Astrocyte of the spinal cord (primary cell): ENCODE data around the gene PLCH1.

Experiments used
- DNase-seq: peaks from one replicate; pipeline ENCODE4 v3.0.0; 2011; ENCODE audit warnings: low read depth, low spot score
- H3K4me3 ChIP-seq: 2 replicates; pipeline ENCODE4 v1.5.1; 2011; ENCODE audit warnings: low read depth, mild to moderate bottlenecking, low read length, moderate library complexity
- CTCF ChIP-seq: IDR thresholded peaks from 2 replicates; pipeline ENCODE4 v1.5.1; 2012; ENCODE audit warnings: low read depth, mild to moderate bottlenecking, low read length, inconsistent platforms
- in situ Hi-C: cut with HindIII; loops from 2 replicates; pipeline ENCODE4 v1.10.0; 2017; ENCODE audit warnings: low sequenced_read_pairs

The PLCH1 gene

DNA sequence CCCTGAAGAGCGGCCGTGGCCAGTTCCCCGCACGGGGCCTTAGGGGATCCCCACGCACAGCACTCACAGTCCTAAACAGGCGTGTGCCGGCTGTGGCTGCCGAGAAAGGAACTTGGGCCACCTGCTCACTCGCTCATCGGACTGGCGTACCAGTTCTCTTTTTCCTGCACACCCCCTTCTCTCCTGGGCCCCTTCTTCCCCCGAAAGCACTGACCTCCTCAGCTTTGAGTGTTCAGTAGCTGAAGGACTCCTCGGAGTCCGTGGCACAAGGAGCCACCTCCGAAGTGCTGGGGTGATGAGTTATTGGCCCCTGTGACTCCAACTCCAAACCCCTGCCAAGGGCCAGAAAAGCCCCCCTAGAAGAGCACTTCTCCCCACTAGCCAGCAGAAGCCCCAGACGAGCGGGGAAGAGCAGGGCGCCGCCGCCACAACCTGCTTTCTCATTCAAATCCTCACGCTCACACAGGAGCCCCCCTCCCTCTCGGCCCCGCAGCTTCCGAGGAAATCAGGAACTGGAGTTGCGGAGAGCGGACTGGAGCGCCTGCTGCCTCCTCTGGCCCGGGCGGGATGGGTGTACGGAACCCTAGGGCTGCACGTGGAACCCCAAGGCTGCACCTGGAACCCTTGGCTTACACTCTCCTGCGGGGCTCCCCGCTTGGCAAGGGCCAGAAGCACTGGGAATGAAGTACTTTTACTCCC, at the start of gene PLCH1:
Gene PLCH1, minus strand, starts transcription at position 446 of the 699 bp plus-strand sequence. CDS start 40,847 bp downstream, outside the sequence.
- in situ Hi-C loops, result no loop called here
- DNase-seq, result peak; percentile 70
- H3K4me3 ChIP-seq, result peak within 1 kb of the TSS; percentile 68
- no peak for TF ChIP-seq CTCF

GRCh38 chr3:155792532-155792931, 47.7 kb upstream of the PLCH1 start:
- TF ChIP-seq CTCF, result no peak
- in situ Hi-C loops, result no loop called here
- no peak for DNase-seq
- no peak overlapping the region for H3K4me3 ChIP-seq

DNA sequence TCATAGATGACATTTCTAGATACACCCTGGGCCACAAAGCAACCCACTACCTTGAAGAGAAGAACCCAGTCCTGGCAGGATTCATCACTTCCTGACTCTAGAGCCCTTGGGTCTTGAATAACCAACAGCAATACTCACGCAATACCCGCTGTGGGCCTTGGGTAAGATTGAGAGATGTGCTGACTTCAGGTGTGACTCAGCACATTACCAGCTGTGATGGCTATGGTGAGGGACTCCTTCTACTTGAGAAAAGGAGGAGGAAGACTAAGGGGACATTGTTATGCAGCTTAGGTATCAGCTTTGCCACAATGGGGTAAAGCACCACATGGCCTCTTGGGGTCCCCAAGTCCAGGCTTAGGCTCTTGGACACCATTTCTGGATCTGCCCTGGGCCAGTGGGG, 46.3 kb upstream of the PLCH1 start:
- no peak for DNase-seq
- H3K4me3 ChIP-seq, result no peak overlapping the region
- no peak for TF ChIP-seq CTCF
- in situ Hi-C loops, result no loop called here

GRCh38 chr3:155790272-155790925, 45.5 kb upstream of the PLCH1 start:
- H3K4me3 ChIP-seq, result no peak overlapping the region
- no peak for DNase-seq
- in situ Hi-C loops, result no loop called here
- no peak for TF ChIP-seq CTCF

DNA sequence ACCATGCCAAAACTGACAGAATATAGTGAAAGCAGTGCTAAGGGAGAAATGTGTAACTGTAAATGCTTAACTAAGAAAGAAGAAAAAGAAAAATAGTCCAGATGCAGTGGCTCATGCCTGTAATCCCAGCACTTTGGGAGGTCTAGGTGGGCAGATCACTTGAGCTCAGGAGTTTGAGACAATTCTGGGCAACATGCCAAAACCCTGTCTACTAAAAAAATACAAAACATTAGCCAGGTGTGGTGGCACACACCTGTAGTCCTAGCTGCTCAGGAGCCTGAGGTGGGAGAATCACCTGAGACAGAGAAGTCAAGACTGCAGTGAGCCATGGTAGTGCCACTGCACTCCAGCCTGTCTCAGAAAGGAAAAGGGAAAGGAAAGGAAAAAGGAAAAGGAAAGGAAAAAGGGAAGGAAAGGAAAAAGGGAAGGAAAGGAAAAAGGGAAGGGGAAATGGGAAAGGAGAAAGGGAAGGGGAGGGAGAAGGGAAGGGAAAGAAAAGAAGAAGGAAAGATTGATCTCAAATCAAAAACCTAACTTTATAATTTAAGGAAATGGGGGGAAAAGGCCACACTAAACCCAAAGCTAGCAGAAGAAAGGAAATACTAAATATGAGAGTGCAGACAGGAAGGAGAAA, 40.9 kb upstream of the PLCH1 start:
- no peak overlapping the region for H3K4me3 ChIP-seq
- no peak for DNase-seq
- no peak for TF ChIP-seq CTCF
- in situ Hi-C loops, result no loop called here

GRCh38 chr3:155782390-155782953, 37.6 kb upstream of the PLCH1 start:
- DNase-seq, result no peak
- no peak overlapping the region for H3K4me3 ChIP-seq
- in situ Hi-C loops, result no loop called here
- no peak for TF ChIP-seq CTCF
